Activated CD8-positive, alpha-beta memory T cell treated with anti-CD3 and anti-CD28 coated beads for 24 hours (primary cell): ENCODE measurements around the gene FTO.

Source experiments
- DNase-seq: peaks from one replicate; pipeline ENCODE4 v3.0.0-alpha.2; 2020

FTO gene

GRCh38 chr16:54102888-54103866, 399.2 kb downstream of the FTO start:
- DNase-seq, result no peak

GRCh38 chr16:54106057-54106456, 402.1 kb downstream of the FTO start:
- DNase-seq, result no peak

- DNase-seq, result no peak
Observed at GRCh38 chr16:54107583-54108202, 403.7 kb downstream of the FTO start.

DNA sequence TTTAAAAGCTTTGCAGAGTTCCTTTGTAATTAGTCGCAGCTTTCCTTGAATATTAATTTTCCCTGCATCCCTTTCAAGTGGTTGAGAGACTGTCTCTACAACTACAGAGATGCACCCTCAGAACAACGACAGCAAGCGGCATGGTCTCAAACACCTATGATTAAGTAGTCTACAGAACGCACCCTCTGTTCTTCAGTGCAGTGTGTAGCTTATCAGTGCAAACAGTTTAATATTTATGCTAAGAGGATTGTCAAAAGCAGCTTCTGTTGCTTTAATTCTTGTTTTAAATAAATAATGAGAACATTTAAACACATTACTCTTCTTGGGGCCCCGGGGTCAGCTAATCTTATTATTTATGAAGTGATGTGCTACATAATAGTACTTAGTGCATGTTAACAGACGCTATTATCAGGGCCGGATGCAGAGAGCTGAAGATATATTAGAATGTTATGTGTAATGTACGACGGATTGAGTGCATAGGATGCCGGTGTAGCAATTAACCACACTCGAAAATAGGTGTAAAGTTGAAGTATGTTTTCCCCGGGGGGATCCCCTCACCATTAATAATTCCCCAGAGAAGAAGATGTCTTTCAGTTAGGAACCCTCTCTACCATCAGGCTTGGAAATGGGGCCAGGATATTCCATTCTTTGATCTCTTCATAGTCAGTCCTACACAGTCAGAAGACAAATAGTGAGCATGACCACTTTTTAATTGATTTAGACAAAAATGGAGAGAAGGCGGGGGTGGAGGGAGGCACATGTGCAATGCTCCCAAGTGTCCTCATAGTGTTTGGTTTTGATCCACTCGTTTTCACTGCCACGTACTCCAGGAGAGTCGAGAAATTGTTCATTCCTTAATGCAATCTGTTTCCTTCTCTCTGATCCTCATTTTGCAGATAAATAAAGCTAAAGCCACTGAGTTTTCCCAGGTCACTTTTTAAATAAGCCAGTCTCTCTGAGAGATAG, 406.3 kb downstream of the FTO start:
- no peak for DNase-seq

DNA sequence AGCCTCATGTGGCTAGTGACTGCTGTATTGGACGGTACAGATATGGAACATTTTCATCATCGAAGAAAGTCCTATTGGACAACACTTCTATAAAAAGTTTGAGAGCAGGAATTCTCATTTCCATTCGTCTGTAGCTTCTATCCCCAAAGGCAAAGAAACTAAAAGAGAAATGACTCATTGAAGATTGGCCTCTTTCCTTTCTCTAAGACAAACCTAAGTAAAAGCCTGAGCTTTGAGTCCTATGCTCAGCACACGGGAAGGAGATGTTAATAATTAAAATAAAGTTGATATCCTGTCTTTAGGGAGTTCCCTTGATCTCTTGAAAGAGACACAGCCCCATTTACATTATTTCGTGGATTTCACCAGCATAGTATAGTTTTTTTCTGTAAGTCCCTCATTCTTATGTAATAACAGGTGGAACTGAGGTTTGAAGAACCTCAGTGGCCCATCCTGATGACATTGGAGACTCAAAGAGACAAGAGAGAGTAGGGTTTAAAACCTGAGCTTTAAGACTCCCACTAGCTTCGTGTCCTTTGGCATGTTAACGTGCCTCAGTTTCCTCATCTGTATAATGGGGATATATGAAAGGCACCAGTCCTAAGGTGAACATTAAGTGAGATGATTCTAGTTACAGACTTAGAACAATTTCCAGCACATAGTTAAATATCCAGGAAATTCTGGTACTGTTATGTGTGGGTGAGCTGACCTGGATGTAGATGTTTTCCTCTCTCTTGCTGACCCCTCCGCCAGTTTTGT, 408.7 kb downstream of the FTO start:
- DNase-seq, result no peak

GRCh38 chr16:54115558-54115957, 411.6 kb downstream of the FTO start:
- DNase-seq, result no peak

DNA sequence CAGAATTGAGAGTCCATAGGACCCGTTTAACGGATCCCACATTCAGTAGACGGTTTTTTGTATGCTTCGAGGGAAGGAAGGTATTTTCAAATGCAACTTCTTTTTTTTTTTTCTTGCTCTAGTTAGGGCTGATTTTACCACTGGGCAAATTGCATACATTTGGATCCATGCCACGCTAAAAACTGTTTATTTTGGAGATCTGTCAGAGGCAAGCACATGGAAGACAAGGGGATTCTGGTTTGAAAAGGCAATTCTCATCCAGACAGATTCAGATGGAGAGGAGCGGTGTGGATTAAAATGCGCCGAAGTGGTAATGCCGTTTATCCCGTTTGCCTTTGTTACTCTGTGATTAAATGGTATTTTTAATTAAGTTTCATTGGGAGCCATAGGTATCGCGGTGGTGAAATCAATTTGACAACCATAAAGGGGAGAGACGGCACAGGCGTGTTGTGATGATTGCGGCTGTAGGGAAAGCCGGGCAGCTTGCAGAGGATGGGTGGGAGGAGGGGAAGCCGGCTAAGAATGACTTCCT, 412.2 kb downstream of the FTO start:
- no peak for DNase-seq

DNA sequence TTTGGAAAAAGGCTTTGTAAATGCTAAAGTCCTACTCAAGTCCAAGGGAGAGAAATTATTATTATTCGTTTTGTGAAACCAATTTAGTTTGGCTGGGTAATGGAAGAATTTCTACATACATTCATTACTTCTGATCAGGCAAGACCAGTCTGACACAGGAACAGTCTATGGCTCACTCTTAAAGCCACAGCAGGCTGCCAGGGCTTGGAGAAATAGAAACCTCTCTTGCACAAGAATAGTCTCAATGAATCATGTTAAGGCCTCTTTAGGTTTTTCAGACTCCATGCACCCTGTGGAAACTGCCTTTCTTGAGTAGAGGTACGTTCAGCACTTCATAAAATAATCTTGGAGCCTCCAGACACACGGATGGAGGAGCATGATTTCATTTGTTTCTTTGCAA, 414.9 kb downstream of the FTO start:
- DNase-seq, result no peak

GRCh38 chr16:54120846-54121480, 417.0 kb downstream of the FTO start:
- no peak for DNase-seq

GRCh38 chr16:54121539-54122295, 417.8 kb downstream of the FTO start:
- no peak for DNase-seq

- no peak for DNase-seq
Observed at GRCh38 chr16:54123766-54124165, 419.8 kb downstream of the FTO start.

DNA sequence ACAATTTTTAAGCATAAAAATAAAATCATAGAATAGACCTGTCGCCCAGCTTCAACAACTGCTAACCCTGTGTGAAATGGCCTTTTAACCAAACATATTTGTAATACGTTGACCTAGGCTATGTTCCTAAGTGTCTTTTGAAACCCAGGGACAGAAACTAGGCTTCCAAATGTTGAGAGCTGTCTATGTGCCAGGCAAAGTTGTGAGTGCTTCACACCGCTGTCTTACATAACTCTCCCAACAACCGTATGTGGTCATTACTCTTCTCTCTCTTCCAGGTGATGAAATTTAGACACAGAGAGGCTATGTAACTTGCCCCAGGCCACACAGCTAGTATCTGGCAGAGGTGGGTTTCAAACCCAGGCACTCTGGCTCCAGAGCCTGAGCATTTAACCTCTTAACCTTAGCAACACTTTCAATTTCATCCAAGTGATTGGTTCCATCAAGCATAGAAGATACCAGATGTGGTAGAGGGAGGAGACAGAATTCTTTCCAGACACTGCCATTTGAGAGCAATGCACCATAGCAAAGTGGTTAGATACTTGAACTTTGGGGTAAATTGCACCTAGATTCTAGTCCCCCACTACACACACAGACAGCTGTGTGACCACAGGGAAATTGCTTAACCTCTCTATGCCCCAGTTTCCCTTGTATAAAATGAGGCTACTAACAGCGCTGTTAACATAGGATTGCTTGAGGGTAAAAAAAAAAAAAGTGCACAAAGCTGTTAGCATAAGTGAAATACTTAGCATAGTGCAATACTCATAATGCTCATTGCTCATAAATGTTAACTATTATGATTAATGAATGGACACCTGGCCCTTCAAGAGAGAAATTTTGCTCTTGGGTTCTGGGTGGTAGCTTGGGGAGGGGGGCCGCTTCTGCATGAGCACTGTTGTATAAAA, 422.0 kb downstream of the FTO start:
- no peak for DNase-seq

GRCh38 chr16:54126907-54127306, 423.0 kb downstream of the FTO start:
- no peak for DNase-seq

DNA sequence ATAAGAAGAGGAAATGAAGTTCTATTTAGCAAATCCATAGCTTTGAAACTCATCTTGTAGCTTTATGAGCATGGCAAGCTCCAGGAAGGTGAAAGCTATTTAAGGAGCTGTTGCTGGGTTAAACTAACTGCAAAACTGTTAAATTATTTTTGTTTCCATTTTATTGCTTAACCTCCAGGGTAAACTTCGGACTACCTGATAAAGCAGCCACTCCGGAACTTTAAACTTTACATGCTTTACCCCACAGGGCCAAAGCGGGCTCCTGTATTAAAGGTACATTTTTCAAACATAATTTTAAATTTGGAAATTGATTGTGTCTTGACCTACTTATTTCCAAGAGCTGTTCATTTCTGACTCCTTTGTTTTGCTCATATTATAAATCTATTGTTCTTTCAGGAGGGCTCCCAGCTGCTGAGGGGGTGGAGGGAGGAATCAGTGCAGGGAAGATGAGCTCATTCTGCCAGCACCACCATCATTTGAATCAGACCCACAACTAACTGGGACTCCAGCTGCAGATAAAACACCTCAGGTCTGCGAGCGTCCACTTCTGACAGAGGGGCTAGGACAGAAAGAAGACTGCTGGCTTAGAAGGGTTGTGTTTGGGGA, 424.8 kb downstream of the FTO start:
- DNase-seq, result no peak

DNA sequence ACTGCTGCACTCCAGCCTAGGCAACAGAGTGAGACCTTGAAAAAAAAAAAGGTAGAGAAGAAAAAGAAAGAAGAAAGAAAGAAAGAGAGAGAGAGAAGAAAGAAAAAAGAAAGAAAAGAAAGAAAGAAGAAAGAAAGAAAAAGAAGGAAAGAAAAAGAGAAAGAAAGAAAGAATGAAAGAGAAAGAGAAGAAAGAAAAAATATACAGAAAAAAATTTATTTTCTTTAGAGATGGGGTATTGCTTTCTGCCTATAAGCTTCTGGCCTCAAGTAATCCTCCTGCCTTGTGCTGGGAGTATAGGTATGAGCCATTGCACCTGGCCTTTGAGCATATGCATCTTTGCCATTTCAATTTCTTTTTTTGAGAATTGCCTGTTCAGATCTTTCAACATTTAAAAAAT, 425.9 kb downstream of the FTO start:
- DNase-seq, result no peak

DNA sequence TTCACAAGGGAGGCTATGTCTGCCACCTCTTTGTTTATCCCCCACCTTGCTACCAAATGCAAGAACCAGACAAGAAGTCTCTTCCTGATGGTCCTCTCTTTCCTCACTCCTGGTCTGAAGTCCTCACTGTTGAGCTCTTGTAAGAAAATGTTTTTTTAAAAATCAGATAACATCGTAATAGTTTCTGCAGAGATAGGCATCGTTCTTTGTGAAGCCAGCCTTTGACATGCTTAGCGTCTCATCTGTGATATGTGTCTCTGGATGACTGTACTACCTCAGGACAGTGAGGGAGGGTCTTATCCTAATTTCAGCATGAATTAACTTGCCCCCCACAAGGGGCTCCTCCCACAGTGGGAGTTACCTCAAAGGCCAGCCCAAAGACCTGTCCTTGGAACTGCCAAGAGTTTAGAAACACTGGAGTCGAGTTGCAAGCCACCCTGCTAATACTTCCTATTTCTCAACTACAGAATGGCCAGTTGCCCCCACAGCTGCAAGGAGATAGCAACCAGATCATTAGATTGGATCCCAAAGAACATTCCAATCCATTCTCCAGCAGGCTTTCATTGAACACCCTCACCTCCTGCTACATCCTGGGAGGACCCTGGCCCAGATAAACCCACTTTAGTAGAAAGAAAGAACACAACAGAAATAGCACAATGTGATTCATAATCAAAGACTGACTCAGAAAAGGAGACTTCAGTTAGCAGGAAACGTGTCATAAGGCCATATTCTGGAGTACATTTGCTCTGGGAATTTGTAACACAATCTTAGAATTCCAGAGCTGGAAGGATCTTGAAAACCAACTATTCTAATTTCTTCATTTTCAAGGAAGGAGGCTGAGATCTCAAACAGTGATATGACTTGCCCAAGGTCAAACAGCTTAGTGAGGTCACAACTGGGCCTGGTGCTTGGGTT, 431.7 kb downstream of the FTO start:
- DNase-seq, result no peak

DNA sequence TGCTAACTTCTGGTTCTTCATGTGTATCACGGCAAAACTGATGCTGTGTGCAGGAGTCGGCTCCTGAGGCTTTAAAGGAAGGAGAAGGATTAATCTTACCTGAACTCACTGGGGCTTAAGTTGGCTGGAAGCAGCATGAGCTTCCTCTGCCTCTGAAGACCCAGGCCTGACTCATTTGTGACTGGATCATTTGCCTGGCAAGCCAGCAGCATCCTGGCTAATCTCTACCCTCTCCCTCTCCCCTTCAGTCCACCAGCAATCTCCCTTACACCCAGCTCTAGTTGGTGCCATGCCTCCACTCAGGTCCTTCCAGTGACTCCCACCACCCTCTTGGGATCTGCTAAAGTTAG, 432.3 kb downstream of the FTO start:
- DNase-seq, result no peak
